Measurements from ENCODE around the gene AMN. TPM values are rescaled to one million over a fixed set of nuclear protein-coding genes. Genes with fewer than 3 reads are reported as not detected.

Gene AMN
- total RNA-seq, 6 experiments from 2014 or later: 7.1 to 69.1 (median 28.6) TPM

GRCh38 chr14:102916347-102917055 is 6.0 kb upstream of the AMN start:
- H3K4me3 ChIP-seq: no peak overlapping the region
- intact Hi-C loops (cut with DNase I): loop anchor here (5.0 to 10.0 kb wide), 2 partner anchors 142 to 144 kb away; partner anchors contain the start of gene TRAF3 (in 1 of the 2)
- H3K27ac ChIP-seq: no peak overlapping the region
- no peaks in the 10 kb centered on the region for H3K36me3 ChIP-seq
- no peaks in the 10 kb centered on the region for H3K27me3 ChIP-seq
- 71% methylated on average over 4 of the region's 18 CpGs for WGBS (ENCODE audit: insufficient coverage, low coverage, low lambda C conversion rate, missing lambda C conversion rate)
- ATAC-seq (no peak), DNase-seq (no peak)
- no peaks in the 10 kb centered on the region for H3K9me3 ChIP-seq
- H3K4me1 ChIP-seq: peaks cover 0 to 5% (median 0%) of the 10 kb centered on the region in 4 donors
- TF ChIP-seq POLR2A (IDR thresholded peaks at IDR 0.05) (no peak), CTCF (IDR thresholded peaks at IDR 0.05) (no peak)

GRCh38 chr14:102917056-102917385 is 5.4 kb upstream of the AMN start:
- WGBS (ENCODE audit: insufficient coverage, low coverage, low lambda C conversion rate, missing lambda C conversion rate): 60% methylated on average over 1 of the region's 6 CpGs
- TF ChIP-seq CTCF (IDR thresholded peaks at IDR 0.05) (no peak), POLR2A (IDR thresholded peaks at IDR 0.05) (no peak)
- Histone ChIP-seq H3K9me3 (no peaks in the 10 kb centered on the region), H3K4me3 (no peak overlapping the region), H3K27ac (no peak overlapping the region), H3K4me1 (peaks cover 0 to 5% (median 0%) of the 10 kb centered on the region in 4 donors), H3K27me3 (no peaks in the 10 kb centered on the region), H3K36me3 (no peaks in the 10 kb centered on the region)
- ATAC-seq (no peak), DNase-seq (peak in 1 of 3 donors; percentile 45)
- intact Hi-C loops (cut with DNase I): loop anchor here (5.0 to 10.0 kb wide), 2 partner anchors 142 to 145 kb away; partner anchors contain the start of gene TRAF3 (in 1 of the 2)

- no peaks in the 10 kb centered on the region for H3K36me3 ChIP-seq
- H3K27ac ChIP-seq: no peak overlapping the region
- intact Hi-C loops (cut with DNase I): loop anchor here (5.0 to 10.0 kb wide), 2 partner anchors 143 to 145 kb away; partner anchors contain the start of gene TRAF3 (in 1 of the 2)
- DNase-seq (peak in 2 of 3 donors; percentile 57 to 64), ATAC-seq (peak; percentile 31 to 53 (median 40))
- peaks cover 0 to 5% (median under 1%) of the 10 kb centered on the region in 4 donors for H3K4me1 ChIP-seq
- no peak for TF ChIP-seq POLR2A (IDR thresholded peaks at IDR 0.05)
- TF ChIP-seq CTCF (IDR thresholded peaks at IDR 0.05): peak; percentile 58 to 67 (median 63)
- H3K9me3 ChIP-seq: no peaks in the 10 kb centered on the region
- H3K27me3 ChIP-seq: no peaks in the 10 kb centered on the region
- H3K4me3 ChIP-seq: no peak overlapping the region
- no CpG with 5 or more reads among the region's 12 CpGs for WGBS (ENCODE audit: insufficient coverage, low coverage, low lambda C conversion rate, missing lambda C conversion rate)
Measured at GRCh38 chr14:102917469-102918211, 4.8 kb upstream of the AMN start.

- ATAC-seq (no peak), DNase-seq (no peak)
- intact Hi-C loops (cut with DNase I): loop anchor here (5.0 to 10.0 kb wide), 2 partner anchors 144 to 146 kb away; partner anchors contain the start of gene TRAF3 (in 1 of the 2)
- 50% methylated on average over 2 of the region's 2 CpGs for WGBS (ENCODE audit: insufficient coverage, low coverage, low lambda C conversion rate, missing lambda C conversion rate)
- Histone ChIP-seq H3K36me3 (no peaks in the 10 kb centered on the region), H3K27ac (no peak overlapping the region), H3K4me3 (no peak overlapping the region), H3K9me3 (no peaks in the 10 kb centered on the region), H3K4me1 (peaks cover 0 to 8% (median 3%) of the 10 kb centered on the region in 4 donors), H3K27me3 (no peaks in the 10 kb centered on the region)
- TF ChIP-seq CTCF (IDR thresholded peaks at IDR 0.05): no peak
- TF ChIP-seq POLR2A (IDR thresholded peaks at IDR 0.05): no peak
Measured at GRCh38 chr14:102918438-102918837, 4.0 kb upstream of the AMN start.
